ENCODE results near the gene TNFRSF1B.

TNFRSF1B gene

GRCh38 chr1:12166834-12167492 is at the start of gene TNFRSF1B:
Gene TNFRSF1B (plus strand): TSS chr1:12166991. CDS start chr1:12167092, 101 bp downstream.
- peak; percentile 75 for DNase-seq

DNA sequence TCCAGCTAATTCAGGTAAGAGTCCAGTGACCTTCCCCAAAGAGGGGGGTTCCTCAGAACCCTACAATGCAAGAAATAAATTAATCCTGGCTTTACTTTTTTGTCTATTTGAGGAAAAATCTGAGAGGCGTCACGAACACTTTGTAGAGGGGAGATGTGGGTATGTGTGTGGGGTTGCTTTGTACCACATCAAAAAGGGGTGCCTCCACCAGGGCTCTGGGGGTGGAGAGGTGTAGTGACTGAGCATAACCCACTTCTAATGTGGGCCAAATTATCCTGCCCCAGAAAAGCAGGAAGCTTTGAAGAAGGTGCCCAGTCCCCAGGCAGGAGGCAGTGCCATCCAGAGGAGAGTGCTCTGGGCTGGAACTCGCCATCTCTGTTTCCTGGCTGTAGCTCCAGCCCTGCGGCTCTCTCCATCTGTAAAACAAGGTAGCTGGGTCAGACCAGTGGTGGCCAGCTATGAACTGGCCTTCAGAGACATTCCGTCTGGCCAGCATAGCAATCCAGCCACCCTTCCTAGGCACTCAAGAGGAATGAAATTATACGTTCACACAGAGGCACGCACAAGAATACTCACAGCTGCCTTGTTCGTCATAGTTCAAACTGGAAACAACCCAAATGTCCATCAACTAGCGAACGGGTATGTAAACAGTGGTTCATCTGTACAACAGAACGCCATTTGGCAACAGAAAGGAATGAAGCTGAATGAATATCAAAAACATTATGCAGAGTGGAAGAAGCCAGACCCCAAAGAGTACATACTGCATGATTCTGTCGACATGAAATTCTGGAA is 45.4 kb upstream of the TNFRSF1B start:
- no peak for DNase-seq

GRCh38 chr1:12123172-12123571 is 43.6 kb upstream of the TNFRSF1B start:
- no peak for DNase-seq

GRCh38 chr1:12124693-12125421 is 41.9 kb upstream of the TNFRSF1B start:
- DNase-seq = peak; percentile 67

GRCh38 chr1:12125422-12126355 is 41.1 kb upstream of the TNFRSF1B start:
- DNase-seq = no peak

DNA sequence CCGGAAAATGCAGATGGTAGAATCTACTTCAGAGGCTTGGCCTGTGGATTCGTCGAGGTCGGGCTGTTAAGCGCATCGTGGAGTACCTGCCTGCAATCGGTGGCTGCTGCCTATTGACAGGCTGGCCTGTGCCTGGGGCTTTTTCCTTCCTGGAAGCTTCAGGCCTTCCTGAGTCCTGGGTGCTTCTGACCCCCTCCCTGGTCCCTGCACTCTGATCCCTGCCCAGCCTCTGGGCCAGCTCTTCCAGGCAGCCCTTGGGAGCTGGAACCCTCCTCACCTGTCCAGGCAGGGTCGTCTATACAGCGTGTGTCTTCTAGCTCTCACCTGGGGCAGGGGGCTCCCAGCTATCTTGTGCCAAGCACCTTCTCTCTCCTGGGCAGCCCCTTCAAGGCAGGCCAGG is 40.0 kb upstream of the TNFRSF1B start:
- no peak for DNase-seq

DNA sequence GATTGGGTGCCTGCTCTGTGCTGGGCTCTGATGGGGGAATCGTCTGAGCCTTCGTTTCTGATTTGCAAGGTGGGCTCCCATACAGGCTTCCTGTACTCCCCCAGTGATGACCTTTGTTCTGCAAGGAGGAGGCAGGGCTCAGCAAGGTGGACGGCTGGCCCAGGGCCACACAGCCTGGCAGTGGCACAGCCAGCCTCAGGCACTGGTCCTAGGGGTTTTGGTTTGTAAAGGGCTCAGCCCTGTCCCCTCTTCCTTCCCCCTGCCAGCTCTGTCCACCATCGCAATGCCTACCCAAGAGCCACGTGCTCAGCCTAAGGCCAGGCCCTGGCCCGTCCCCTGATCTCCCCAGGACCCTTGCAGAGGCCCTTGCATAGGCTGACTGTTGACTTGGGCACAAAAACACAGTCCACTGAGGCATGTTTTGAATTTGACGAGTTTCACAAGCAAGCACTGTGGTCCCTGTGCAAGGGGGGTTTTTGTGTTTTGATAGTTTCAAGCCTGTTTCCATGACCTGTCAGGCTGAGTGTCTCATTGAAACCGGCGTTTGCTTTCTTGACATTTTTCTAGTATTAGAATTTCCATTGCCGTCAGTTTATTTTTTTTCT is 39.5 kb upstream of the TNFRSF1B start:
- no peak for DNase-seq

DNA sequence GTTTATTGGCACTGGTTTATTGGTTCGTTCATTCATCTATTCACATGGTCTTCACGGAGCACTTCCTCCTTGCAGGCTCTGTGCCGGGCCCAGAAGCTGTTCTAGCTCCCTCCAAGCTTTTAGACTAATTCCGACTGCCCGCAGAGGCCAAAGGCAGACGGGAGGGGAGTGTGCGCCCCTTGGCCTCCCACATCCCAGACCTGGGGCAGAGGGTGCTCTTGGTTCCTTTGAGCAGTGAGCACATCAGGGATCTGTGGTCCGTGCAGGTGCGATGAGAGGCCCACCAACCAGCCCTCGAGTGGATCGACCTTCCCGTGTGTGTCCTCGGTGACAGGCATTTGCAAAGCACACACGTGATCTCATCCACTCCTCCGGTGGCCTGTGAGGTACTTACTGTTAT is 38.7 kb upstream of the TNFRSF1B start:
- no peak for DNase-seq

GRCh38 chr1:12129624-12130023 is 37.2 kb upstream of the TNFRSF1B start:
- no peak for DNase-seq

- DNase-seq = no peak
These were observed 36.2 kb upstream of the TNFRSF1B start for GRCh38 chr1:12130466-12131130.

GRCh38 chr1:12132078-12132477 is 34.7 kb upstream of the TNFRSF1B start:
- DNase-seq = no peak

DNA sequence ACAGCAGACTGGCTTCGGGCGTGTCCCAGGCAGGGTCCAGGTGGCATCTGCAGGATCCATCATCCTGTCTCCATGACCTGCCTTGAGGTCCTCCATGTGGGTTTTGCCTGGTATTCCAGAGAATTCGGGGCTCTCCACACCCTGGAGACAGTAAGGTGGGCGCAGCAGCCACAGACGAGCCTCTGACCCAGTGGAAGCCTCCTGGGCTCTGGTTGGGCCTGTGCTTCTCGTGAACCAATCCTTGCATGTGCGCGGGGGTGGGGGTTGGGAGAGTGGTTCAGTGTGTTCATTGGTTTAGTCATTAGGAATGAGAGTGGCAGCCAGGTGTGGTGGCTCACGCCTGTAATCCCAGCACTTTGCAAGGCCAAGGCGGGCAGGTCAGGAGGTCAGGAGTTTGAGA is 32.1 kb upstream of the TNFRSF1B start:
- no peak for DNase-seq

DNA sequence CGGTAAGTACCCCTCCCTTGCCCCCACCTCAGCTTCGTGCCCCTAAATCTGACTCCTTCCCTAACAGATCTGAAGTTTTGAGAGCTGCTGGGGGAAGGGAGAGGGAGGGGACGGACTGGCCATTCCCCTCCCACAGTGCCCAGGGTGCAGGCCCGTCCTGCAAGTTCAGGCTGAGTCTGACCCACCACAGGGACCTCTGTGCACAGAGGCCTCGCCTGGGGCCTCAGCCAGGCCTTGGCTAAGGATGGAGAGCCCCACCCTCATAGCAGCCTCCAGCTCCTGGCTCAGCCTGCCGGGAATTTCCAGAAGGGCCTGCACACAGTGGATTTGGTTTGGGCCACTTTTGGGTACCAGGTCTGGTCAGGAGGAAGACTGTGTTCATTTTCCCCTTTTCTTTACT is 31.2 kb upstream of the TNFRSF1B start:
- no peak for DNase-seq

DNA sequence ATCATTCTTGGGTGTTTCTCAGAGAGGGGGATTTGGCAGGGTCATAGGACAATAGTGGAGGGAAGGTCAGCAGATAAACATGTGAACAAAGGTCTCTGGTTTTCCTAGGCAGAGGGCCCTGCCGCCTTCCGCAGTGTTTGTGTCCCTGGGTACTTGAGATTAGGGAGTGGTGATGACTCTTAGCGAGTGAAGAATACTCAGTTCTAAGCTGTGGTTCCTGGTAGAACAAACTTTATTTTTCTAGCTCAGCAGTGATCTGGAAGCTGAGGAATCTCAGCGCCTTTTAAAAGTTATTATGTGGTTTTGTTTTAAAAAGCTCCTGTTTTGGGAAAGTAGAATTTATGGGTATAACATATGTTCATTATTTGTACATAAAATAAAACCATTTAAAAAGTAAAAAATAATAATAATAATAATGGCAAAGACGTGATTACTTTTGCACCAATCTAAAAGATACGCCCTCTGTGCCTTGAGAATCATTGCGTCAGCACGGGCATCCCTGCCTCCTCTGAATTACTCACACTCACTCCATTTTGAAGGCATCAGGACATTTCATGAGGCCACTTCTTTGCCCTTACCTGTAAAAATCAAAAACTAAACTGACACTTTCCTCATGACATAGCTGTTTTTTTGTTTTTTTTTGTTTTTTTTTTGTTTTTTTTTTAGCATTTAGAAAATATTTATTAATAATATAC is 29.7 kb upstream of the TNFRSF1B start:
- DNase-seq = no peak

DNA sequence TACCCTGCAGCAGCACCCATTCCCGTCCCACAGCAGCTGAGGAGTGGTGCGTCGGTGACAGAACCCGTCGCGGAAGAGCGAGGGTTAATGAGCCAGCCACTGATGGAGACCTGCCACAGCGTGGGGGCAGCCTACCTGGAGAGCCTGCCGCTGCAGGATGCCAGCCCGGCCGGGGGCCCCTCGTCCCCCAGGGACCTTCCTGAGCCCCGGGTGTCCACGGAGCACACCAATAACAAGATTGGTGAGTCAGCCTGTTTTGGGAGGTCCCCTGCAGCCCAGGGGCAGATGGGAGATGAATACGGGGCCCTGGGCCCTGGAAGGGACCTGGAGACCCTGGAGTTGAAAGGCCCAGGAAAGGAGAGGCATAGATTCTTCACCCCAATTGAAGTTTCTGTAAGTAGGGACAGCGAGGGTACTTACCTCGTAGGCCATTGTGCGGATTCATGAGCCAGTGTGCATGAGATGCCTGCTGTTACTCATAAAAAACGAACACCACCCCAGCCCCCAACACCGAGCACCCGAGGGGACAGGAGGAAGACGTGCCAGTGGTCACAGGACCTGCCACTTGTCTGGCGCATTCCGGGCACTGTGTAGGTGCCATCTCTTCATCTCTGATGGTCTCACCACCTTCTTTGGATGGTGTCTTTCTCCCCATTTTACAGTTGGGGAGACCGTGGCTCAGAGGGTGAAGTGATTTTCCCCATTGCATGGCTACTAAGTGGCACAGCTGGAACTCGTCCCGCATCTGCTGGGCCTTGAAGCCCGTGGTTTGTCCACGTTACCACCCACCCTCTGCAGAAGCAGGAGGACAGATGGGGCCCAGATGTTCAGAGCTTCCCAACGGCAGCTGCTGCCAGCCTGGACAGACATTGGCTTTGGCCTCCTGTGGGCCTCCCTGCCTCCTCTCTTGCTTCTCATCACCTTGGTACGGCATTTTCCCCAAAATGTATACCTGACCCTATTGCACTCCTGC is 28.3 kb upstream of the TNFRSF1B start:
- no peak for DNase-seq

- no peak for DNase-seq
These were observed 26.8 kb upstream of the TNFRSF1B start for GRCh38 chr1:12140016-12140415.

DNA sequence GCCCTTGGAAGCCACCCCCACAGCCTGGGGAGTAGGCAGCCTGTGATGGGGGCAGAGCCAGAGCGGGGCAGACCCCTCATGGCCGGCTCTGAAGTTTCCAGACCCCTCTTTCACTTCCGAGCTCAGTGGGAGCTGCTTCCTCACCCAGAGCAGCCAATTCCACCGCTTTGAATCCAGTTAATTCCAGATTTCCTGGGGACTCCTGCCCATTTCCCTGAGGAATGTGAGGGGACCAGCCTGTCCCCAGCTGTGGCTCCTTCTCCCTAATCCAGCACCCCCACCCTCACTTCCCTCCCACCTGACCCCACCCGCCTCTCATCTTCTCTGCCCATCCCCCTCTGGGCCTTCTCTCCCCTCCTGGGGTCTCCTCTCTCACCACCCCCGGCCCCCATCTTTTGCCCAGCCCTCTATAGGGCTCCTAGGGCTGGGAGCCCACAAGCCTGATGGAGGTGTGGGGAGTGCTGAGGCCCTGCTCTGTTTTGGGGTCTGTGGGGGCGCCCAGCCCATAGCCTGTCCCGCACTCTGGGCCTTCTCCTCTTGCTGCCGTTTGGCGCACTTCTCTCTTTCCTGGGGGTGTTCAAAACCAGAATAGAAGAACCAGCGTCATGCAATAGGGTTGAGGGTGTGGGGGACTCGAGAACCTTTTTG is 26.2 kb upstream of the TNFRSF1B start:
- no peak for DNase-seq

DNA sequence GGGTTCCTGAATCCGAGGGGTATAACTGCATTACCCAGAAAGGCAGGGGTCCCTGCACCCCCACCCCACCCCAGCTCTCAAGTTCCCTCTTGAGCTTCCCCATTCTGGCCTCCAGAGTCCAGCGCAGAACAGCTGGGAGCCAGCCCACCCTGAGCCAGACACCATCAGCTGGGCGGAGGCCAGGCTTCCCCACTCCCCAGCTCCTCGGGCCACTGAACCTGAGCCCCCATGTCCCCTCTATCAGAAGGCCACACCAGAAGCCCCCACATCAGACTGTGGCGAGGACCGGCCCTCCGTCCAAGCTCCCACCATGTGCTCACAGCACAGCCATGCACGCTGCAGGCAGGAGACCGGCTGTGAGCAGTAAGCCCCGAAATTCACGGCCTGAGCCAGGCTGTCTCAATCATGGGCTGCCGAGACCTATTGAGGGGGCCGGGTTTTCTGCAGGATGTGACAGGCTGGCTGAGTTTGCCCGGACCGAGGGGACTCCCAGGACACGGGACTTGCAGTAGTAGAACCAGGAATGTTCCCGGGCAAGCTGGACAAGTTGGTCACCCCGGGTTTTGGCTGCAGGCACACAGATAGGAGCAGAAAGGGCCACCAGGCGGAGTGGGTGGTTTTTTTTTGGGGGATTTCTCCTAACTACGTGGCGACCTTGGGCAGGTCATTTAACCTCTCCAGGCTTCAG is 25.5 kb upstream of the TNFRSF1B start:
- no peak for DNase-seq

All from CD4-positive, alpha-beta T cell treated with Interferon gamma for 1 hour (primary cell).